NCI-H1417 (cell line): ENCODE results near the gene FOXK1.

Source experiments
- DNase-seq, 3 experiments: peaks; one replicate each; lab custom pipeline; 2025; lab: John Stamatoyannopoulos, UW

Gene FOXK1

DNA sequence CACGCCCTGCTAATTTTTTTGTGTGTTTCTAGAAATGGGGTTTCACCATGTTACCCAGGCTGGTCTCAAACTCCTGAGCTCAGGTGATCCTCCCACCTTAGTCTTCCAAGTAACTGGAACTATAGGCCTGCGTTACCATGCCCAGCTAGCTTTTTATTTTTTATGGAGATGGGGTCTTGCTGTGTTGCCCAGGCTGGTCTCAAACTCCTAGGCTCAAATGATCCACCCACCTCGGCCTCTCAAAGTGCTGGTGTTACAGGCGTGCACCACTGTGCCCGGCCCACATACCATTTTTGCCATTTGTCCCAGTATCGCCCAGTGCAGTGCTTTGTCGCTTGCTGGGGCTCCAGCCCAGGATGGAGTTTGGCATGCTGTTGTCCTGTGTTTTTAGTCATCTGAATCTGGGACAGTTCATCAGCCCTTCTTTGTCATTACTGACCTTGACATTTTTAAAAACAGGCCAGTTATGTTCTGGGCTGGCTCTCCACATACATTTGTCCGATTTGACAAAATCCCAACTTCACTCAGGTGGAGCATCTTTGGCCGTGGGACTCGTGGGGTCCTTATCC is 16.7 kb downstream of the FOXK1 start:
- no peak for DNase-seq

DNA sequence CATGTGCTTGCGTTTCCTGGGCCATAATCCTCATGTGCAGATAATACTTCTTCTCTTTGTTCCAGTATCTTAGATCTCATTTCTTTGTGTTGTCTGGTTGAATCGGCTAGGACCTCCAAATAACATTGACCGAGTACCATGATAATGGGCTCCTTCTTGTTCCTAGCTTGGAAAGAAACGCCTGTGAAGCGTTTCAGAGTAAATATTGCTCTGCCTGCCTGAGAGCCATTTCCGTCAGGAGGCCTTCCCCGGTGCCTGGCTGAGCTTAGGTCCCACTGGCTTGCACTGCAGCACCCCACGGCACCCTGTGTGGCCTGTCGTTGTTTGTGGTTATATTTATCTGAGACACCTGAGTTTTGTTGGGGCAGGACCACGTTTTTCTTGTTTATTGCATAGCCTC is 17.7 kb downstream of the FOXK1 start:
- DNase-seq: peak in 1 of 3 experiments; percentile 14

- no peak for DNase-seq
Measured at GRCh38 chr7:4700577-4701235, 18.6 kb downstream of the FOXK1 start.

GRCh38 chr7:4702961-4703512 is 20.9 kb downstream of the FOXK1 start:
- no peak for DNase-seq

DNA sequence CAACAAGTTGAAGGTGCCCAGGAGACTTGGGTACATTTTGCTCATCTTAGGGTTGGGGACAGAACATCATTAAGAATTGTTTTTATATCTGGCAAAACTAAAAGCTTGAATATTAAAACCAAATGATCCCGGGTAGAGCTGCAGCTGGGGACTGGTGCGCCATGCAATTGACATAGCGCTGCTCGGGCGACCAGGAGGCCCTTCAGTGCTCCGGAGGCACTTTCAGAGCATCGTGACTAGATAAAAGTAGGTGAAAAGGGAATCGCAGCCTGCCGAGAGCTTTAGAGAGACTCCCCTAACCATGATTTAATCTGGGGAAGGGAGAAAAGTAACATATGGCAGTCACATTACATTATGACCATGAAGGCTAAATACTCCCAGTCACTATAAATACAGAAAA is 21.4 kb downstream of the FOXK1 start:
- DNase-seq: no peak

DNA sequence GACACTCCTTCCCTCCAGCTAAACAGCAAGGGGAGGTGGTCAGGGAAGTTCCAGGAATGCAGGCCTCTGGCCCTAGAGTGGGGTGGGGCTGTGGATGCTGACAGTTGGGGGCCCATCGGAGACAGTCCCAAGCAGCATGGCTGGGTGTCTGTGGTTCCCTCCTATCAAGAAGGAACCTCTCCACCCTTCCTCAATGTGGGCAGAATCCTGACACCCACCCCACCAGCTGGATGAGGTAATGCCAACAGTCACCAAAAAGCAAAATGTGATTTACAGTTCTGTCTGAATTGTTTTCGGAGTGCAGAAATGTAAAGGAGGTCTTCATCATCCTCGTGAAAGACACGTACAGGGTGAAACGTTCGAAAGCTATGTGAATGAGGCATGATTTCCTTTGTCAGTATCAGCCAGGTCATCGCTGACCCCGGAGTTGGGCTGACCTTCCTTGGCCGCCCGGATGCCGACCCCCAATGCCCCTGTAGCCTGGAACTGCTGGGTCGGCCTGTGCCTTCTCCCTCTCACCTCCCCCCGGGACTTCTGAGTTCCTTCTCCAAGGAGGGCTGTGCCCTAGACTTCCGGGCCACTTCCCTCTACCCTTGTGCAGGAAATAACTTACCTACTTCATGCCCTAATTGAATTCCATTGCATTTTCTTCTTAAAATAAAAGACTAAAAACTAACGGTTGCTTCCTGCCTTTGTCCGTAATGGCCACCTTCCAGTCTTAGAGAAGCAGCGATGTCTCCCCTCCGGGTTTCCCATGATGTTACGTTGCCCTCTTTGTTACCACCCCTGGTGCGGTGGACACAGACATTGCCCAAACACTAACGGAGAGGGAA is 24.5 kb downstream of the FOXK1 start:
- no peak for DNase-seq

DNA sequence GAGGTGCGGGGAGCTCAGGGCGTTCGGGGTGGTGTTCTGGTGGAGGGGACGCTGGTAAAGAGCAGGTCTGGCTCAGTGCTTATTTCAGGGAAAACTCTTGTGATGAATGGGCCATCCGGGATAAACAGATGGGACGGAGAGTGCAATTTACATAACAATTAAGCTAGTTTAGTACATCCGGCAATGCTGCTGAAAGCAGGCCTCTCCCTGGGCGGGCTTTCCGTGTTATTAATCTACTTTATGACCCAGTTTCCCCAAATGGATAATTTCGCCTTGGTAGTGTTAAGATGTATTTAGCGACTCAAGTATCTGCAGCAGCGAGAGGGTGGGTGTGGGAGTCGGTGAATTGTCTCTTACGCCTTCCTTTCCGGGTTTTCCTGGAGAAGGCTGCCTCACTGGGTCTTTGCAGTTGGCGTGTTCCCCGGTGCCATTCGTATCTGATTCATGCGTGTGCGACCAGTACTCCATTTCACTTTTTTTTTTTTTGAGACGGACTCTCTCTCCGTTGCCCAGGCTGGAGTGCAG is 25.2 kb downstream of the FOXK1 start:
- peak in 1 of 3 experiments; percentile 11 for DNase-seq

DNA sequence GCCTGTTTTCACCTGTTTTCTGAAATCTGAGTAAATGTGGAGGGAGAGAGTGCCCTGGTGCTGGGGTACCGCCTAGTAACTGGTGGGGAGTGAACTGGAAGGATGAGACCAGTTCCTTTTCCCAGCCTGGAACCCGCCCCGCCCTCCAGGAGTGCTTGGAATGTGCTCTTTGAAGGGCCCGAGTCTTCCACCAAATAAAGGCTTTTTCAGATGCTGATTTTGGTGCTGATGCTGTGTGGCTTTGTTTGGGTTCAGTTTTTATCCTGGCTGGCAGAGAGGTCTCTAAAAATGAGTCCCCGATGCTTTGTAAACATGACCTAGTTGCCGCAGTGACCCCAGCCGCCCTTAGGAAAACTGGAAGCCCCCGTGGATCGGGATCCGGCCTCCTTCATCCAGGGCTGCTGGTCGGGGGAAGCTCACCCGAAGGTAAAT is 25.9 kb downstream of the FOXK1 start:
- DNase-seq: no peak

DNA sequence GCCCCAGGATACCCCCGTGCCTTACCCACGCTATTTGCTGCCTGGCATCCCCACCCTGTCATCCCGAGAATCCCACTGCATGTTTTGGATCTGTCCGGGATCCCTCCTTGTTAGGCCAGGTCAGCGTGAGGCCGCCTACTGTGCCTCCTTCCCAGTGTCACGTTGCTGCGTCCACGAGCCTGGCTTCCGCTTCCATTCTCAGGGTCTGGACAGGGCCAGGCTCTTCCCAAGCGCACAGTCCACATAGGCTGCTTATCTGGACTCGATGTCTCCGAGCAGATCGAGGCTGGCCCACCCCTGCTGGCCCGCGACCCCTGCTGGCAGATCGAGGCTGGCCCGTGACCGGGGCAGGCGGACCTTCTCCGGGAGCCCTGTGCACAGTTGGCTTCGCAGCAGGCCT is 27.1 kb downstream of the FOXK1 start:
- no peak for DNase-seq

DNA sequence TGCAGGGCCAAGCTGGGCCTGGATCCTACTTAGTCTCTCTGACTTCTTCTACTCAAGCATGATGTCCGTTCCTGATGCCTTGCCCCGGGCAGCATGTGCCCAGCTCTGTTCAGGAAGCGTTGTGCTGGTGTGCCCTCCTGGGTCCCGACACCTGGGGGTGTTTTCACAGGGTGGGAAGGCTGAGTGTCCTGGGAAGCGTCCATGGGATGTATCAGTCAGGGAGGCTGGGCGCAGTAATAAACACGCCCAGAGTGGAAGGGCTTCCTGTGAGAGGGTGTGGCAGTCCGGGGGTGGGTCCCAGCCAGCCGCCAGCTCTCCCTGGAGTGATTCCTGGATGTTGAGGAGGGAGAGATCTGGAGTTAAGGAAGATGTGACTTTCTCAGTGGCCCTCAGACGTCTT is 29.0 kb downstream of the FOXK1 start:
- DNase-seq: no peak

GRCh38 chr7:4711634-4712033 is 29.5 kb downstream of the FOXK1 start:
- peak in 1 of 3 experiments; percentile 33 for DNase-seq

DNA sequence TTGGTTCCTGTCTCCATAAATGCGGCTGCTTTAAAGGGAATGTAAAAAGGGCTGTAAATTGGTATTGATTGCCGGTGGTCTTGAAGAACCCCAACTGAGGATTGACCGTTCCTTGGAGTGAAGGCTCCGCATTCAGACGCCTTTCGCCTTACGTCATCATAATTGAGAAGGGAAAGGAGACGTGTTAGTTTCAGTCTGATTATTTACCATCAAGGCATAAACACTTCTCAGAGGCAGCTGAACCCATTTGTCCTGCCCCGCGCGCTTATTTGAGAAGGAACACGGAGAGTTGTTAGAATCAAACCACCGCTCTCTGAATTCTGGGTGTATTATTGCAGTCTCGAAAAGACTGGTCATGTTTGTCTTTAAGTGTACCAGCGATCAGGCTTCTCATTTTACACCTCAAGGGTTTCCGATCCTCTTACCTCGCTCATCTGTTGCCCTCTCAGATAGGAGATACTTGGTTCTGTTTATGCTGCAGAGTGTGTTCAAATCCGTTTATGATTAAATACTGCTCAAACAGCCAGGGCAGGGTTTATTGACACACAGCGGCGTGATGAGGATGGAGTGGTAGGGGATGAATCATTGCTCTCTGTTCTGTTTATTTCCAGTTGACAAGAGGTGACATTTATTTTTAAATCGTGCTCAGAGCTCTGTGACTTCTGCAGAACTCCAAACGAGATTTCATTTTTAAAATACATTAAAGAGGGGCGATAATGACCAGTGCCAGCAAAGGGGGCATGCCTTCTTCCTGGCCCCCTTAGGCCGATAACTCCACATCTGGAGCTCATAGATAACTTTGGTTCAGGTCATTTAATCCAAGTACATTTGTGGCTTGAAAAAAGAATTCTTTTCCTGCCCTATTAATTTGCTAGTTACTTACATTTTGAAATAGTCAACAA is 30.4 kb downstream of the FOXK1 start:
- DNase-seq: peak; percentile 81 to 90 (median 88)

DNA sequence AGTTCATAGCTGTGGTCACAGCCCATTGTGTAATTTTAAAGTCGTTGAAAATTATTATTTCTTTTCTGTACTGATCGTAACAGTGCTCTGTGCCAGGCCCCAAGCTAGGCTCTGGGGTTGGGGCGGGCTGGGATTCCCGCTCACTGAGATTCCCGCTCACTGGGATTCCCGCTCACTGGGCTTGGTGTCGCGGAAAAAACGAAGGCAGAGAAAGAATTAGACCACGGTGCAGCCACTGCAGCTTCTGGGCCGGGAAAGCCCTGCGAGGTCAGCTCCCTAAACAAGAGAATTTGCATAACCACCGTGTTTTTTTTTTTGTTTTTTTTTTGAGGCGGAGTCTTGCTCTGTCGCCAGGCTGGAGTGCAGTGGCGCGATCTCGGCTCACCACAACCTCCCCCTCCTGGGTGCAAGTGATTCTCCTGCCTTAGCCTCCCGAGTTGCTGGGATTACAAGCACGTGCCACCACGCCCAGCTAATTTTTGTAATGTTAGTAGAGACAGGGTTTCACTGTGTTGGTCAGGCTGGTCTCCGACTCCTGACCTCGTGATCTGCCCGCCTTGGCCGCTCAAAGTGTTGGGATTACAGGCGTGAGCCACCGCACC is 31.2 kb downstream of the FOXK1 start:
- DNase-seq: peak in 2 of 3 experiments; percentile 39 to 56

- DNase-seq: no peak
Measured at GRCh38 chr7:4714161-4714700, 32.1 kb downstream of the FOXK1 start.

- no peak for DNase-seq
Measured at GRCh38 chr7:4714767-4715409, 32.8 kb downstream of the FOXK1 start.

- DNase-seq: no peak
Measured at GRCh38 chr7:4715410-4715776, 33.3 kb downstream of the FOXK1 start.

DNA sequence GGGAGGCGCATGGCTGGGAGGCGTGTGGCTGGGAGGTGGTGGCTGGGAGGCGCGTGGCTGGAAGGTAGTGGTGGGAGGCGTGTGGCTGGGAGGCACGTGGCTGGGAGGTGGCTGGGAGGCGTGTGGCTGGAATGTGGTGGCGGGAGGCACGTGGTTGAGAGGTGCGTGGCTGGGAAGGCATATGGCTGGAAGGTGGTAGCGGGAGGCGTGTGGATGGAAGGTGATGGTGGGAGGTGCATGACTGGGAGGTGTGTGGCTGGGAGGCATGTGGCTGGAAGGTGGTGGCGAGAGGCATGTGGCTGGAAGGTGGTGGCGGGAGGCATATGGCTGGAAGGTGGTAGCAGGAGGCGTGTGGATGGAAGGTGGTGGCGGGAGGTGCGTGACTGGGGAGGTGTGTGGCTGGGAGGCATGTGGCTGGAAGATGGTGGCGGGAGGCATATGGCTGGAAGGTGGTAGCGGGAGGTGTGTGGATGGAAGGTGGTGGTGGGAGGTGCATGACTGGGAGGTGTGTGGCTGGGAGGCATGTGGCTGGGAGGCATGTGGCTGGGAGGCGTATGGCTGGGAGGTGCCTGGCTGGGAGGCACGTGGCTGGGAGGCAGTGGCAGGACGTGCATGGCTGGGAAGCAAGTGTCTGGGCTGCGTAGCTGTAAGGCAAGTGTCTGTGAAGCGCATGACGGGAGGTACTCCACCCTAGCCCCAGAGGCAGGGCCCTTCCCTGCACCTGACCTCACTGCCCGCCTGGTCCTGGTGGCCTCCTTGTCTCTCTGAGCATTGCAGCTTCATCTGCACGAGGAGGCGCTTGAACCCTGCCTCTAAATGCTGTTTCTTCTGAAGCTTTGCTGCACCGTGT is 35.1 kb downstream of the FOXK1 start:
- no peak for DNase-seq

GRCh38 chr7:4718075-4718474 is 36.0 kb downstream of the FOXK1 start:
- DNase-seq: no peak

GRCh38 chr7:4720225-4720624 is 38.1 kb downstream of the FOXK1 start:
- DNase-seq: no peak
